Spleen (tissue), 7 donors: ENCODE measurements around the gene VNN1.
"Not testable (repeated sequence)": the region's sequence is repeated elsewhere in the genome, so short reads cannot be mapped to it uniquely, and the experiment has no call there.

Source experiments
- CTCF ChIP-seq, 11 experiments: fragments of 200-600 bp in 7 of 11; fragments of 450-650 bp in 4 of 11; sonication (generic) in 4 of 11; IDR thresholded peaks in 8 of 11; conservative IDR thresholded peaks in 3 of 11; 1 replicate in 7 of 11; 2 replicates in 4 of 11; pipeline versions ENCODE4 v1.4.0 to v1.8.0; 2016 to 2021; ENCODE audit warnings: antibody characterized with exemption in 11 of 11, inconsistent platforms in 4 of 11, mild to moderate bottlenecking in 1 of 11
- POLR2A ChIP-seq, 3 donors: fragments of 450-650 bp; IDR thresholded peaks; one replicate each; pipeline ENCODE4 v1.5.1; 2017; ENCODE audit warnings: antibody characterized with exemption in 3 of 3, mild to moderate bottlenecking in 1 of 3
- POLR2AphosphoS5 ChIP-seq, 3 donors: sonication (generic); formaldehyde crosslinking; IDR thresholded peaks; one replicate each; pipeline ENCODE4 v1.5.1; 2017; ENCODE audit warnings: antibody characterized with exemption in 3 of 3
- donor health status: DM: no; HTN: no; CAD: no; lungs with moderate emphysema.
- donor health status: DM: no; HTN: no; CAD: no.
- donor health status: DM: no; HTN: no; CAD: no.

DNA sequence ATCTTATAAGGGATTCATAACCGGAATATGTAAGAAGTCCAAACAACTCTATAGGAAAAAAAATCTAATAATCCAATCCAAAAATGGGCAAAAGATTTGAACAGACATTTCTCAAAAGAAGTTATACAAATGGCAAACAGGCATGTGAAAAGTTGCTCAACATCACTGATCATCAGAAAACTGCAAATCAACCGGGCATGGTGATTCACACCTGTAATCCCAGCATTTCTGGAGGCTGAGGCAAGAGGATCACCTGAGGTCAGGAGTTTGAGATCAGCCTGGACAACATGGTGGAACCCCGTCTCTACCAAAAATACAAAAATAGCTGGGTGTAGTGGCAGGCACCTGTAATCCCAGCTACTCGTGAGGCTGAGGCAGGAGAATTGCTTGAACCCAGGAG lies 7.1 kb downstream of the VNN1 start:
- not testable (repeated sequence) for TF ChIP-seq POLR2AphosphoS5 (IDR thresholded peaks at IDR 0.05); CTCF (IDR thresholded peaks at IDR 0.05 in 8 of 11, conservative IDR thresholded peaks at IDR 0.05 in 3 of 11); POLR2A (IDR thresholded peaks at IDR 0.05)
